ENCODE data around the gene NR6A1.

DNA sequence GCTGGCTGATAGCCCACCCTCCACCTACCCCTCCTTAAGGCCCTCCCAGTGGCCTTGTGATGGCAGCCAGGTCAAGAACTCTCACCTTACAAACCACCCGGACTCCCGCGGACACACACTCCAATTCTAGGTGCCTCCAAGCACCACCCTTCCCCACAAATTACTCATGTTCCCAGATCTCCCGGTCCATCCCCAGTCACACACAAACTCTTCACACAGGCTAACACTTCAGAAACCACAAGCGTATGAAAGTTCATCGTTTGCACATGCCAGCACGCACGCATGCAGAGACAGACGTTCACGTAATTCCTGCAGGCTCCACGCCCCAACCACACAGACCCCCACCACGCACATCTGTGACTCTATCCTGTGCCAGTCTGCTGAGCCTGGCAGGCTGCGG is 281.9 kb downstream of the NR6A1 start:
- TF ChIP-seq CTCF (IDR thresholded peaks at IDR 0.05; ENCODE audit: control extremely low read depth in 1 of 3, insufficient read depth in 1 of 3, low read depth in 1 of 3, low read length in 3 of 3) (no peak), CREB1 (IDR thresholded peaks at IDR 0.05) (no peak)

All from H1 (cell line).